Umbilical cord (tissue), 2 donors: ENCODE results near the gene SNX1. TPM values are rescaled to one million over a fixed set of nuclear protein-coding genes. Genes with fewer than 3 reads are reported as not detected.
"Not testable (repeated sequence)": the region's sequence is repeated elsewhere in the genome, so short reads cannot be mapped to it uniquely, and the experiment has no call there.

Experiments
- DNase-seq: peaks from one replicate; pipeline ENCODE4 v3.0.0-alpha.2; 2015; ENCODE audit warnings: low spot score
- total RNA-seq: library from RNA; depleted of rRNA; stranded (reverse); fragments of >200 nt; gene quantifications from one replicate; pipeline ENCODE4 v1.2.3, GENCODE V29; 2014; ENCODE audit warnings: low replicate concordance; ENCODE audit not compliant: insufficient read depth

The SNX1 gene, protein sequence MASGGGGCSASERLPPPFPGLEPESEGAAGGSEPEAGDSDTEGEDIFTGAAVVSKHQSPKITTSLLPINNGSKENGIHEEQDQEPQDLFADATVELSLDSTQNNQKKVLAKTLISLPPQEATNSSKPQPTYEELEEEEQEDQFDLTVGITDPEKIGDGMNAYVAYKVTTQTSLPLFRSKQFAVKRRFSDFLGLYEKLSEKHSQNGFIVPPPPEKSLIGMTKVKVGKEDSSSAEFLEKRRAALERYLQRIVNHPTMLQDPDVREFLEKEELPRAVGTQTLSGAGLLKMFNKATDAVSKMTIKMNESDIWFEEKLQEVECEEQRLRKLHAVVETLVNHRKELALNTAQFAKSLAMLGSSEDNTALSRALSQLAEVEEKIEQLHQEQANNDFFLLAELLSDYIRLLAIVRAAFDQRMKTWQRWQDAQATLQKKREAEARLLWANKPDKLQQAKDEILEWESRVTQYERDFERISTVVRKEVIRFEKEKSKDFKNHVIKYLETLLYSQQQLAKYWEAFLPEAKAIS
- 45.0 TPM for total RNA-seq

DNA sequence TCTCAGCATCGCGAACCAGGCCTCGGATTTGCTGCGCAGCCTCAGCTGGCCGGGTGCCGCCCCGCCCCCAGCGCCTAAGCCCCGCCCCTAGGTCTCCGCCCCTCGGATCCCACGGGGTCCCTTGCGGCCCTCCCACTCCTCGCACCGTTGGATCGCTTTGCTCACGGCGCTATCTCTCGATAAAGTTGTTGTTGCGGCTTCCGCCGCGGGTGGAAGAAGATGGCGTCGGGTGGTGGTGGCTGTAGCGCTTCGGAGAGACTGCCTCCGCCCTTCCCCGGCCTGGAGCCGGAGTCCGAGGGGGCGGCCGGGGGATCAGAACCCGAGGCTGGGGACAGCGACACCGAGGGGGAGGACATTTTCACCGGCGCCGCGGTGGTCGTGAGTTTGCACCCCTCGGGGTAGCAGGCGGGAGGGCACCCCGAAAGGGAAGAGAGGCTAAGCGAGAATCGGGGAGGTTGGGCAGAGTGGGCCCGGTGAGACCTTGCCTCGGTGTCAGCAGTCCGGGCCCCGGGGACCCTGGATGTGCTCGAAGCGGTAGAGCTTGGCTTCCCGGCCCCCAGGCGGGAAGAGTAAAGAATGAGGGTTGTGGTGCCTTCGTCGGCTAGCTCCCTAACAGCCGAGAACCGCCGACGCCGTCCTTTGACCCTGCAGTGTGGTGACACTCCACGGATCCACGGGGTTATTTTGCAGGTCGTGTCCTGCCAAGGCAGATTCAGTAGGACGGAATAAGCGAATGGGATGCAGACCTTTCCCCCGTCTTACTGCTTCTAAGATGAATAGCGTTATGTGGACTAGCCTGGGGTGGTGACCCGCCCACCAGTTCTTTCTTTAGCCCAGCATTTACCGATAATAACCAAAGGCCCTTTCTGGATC, at the start of gene SNX1:
SNX1 (plus strand) TSS at position 188 of the 873 bp plus-strand sequence; CDS start at position 220, 32 bp downstream.
- DNase-seq, result peak; percentile 98

DNA sequence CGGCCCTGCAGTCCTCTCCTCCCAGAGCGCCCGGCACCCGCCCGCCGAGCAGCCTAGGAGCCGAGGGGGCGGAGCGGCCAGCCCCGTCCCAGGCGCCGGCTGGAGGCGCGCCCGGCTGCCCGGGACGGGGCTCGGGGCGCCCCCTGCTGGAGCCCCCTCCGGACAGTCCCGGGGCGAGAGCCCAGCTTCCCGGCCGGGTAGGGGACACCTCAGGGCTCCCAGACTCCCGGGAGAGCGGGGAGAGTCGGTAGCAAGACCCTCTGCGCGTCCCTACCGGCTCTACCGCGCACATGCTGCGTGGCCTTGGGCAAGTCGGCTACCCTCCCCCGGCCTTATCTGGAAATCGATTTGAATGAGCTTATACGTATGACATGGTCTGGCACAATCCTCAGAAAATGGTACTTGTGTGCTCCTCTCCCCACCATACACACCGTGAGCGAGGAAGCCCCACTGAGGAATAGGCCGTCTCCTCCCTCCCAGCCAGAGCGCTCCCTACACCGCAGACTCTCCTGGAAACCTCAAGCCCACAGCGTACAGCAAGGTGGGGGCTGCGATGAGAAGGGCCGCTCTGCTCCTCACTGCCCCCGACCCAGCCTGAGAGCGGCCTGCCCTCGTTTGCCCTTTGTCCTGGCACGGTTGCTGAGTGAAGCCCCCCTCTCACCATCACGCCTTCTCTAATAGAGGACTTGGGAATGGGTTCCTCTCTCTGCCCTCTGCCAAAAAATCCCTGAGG, 49.2 kb upstream of the SNX1 start, which contains the start of gene DAPK2:
DAPK2 (minus strand) TSS at position 65 of the 733 bp plus-strand sequence. CDS start 6,224 bp downstream, outside the sequence.
- DNase-seq, result peak; percentile 62

DNA sequence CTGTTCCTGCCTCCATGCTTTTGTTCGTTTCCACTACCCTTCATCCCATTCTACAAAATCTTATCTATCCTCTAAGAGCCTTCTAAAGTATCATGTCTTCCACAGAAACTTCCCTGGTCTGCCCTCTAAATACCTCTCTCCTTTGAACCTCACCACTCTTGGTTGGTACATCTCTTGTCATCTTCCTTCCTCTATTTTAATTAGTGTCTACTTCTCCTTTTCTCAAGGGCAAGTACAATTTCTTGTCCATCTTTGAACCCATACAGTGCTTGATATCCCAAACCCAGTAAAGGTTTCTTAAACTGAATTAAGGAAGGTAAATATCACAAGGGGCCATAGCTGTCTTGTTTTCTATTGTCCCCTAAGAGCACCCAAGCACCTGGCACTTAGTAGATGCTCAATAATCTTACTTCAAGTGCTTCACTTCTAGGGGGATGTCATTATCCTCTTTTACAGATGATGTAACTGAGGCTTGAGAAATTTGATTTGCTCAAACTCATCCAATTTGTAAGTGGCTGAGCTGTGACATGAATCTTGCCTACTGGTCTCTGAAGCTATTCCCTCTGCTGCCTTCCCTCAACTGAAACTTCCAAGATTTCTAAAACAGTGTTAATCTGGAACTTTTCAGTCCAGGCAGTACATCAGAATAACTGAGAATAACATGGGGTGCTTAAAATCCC, 46.9 kb upstream of the SNX1 start:
- no peak for DNase-seq

DNA sequence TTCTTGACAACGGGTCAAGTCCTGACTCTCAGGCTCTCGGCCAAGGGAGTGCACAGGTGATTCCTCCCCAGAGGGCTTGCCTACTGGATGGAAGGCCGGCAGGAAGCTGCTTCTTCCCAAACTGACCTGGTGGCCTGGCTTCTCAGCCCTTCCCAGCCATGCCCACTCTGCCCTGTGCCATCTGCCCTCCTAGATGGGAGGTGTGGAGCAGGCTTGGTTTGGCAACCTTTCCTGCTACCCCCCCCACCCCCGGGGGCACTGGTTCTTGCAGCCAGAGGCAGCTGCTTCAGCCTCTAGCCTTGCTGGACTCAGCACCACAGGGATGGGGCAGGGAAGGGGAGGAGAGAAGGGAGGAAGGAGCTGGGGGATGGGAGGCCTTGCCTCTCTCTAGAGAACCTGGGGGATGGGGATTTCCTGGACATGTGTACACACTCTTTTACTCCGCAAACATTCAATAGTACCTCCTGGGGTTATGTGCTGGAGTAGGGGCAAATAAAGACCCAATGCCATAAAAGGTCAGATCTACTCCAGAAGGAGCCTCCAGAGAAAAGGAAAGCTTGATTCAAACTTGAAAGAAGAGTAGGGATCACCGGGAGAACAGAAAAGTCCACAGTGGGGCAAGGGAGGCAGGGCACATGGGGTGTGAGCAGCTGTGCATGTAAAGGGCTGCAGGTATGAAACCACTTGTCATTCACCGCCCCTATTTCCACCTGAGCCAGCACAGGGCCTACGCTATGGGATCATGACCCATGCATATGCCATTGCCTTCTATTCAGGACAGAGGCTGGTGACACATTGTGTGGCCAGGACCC, 45.3 kb upstream of the SNX1 start:
- no peak for DNase-seq

DNA sequence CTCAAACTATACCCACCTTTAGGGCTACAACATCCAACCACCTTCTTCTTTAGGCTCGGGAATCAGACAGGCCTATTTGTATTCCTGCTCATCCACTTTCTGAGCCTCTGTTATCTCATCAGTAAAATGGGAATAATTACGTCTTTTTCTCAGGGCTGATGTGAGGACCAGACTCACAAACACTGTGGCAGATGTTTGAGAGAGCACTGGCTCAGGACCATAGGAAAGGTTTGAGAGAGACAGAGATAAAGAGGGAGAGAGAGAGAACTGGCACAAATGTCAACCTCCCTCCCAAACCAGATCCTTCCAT, 44.7 kb upstream of the SNX1 start:
- DNase-seq, result no peak

DNA sequence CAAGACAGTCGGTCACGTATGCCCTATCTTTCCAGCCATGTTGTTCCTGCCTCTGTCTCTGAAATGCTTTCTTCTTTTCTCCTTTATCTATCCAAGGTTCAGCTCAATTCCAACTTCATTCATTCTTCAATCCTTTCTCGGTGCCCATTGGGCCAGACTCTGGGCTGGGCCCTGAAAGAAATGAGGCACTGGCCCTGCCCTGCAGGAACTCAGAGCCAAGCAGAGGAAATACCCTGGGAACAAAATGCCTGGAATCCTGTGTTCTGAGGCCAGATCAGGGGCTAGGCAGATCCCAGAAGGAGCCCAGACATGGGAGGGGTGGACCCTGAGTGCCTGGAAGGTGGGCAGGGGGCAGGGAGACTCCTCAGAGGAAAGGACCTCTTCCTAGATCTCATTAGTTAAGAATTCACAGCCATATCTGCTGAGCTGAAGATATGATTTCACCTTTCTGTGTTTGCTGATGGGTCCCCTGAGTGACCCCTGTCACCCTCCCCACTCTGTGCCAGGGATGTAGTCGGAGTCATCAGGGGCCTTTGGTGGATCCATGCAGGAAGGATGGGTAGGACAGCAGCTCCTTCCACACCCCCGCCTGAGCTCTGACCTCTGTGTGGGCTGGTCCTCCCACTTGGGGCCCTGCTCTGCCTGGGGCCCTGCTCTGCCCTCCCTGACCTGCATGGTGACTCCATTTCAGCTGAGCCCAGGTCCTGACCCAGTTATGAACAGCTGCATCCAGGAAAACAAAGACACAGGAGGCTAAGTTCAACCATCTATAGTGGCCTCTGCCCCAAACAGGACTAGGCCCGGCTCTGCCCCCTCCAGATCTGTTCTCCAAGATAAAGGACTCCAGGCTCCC, 44.1 kb upstream of the SNX1 start:
- DNase-seq, result no peak

DNA sequence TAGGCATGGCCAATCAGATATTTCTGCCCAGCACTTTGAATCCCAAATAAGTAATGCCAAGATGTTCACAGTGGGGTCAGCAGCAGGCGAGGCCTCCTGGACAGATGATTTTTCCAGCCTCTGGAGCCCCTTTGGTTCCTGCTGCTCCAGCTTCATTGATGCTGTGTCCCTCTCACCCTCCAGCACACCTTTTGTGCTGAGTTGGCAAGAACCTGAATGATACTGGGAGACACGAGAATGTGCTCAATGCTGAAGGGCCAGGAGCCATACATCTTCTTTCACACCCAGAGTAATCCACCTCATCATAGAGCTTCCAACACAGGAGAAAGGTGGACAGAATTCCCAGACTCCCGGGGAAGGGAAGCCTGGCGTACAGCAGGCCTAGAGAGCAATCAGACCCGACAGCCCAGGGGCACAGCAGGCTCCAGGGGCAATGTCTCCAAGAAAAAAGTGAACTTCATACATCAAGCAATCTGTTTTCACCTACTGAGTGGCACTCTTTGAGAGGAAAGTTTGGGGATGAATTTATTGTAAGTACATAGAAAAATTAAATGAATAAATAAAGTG, 42.8 kb upstream of the SNX1 start:
- DNase-seq, result no peak

DNA sequence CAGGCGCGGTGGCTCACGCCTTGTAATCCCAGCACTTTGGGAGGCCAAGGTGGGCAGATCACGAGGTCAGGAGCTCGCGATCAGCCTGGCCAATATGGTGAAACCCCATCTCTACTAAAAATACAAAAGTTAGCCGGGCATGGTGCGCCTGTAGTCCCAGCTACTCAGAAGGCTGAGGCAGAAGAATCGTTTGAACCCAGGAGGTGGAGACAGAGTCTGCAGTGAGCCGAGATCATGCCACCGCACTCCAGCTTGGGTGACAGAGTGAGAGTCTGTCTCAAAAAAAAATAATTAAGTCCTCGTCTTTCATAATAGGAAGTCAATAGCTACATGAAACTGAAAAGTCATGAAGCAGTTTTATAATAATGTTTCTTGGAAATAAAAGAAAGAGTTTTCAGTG, 42.1 kb upstream of the SNX1 start:
- not testable (repeated sequence) for DNase-seq

DNA sequence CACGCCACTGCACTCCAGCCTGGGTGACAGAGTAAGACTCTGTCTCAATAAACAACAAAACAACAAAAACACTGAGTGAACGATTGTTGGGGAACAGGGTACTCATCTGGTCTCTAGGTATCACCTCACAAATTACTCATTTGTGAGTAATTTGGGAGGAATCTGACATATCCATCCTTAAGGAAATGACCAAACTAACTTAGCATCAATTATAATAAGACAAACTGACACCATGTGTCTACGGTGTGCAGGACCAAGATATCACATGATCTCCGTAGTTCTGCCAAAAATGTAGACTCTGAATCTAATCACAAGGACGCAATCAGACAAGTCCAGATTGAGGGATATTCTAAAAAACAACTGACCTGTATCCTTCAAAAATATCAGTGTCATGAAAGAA, 37.5 kb upstream of the SNX1 start:
- no peak for DNase-seq

DNA sequence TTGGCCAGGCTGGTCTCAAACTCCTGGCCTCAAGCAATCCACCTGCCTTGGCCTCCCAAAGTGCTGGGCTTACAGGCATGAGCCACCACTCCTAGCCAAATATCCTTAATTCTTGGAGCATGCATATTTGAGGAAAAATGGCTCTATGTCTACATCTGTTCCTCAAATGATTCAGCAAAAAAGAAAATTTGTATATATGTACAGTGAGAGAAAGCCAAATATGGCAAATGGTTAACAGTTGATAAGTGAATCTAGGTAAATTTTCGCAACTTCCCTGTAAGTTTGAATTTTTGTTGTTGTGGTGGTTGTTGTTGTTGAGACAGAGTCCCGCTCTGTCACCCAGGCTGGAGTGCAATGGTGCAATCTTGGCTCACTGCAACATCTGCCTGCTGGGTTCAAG, 36.7 kb upstream of the SNX1 start:
- DNase-seq, result not testable (repeated sequence)

DNA sequence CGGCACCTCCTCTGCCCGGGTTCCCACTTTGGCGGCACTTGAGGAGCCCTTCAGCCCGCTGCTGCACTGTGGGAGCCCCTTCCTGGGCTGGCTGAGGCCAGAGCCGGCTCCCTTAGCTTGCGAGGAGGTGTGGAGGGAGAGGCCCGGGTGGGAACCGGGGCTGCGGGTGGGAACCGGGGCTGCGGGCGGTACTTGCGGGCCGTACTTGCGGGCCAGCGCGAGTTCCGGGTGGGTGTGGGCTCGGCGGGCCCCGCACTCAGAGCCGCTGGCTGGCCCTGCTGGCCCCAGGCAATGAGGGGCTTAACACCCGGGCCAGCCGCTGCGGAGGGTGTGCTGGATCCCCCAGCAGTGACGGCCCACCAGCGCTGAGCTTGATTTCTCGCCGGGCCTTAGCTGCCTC, 35.1 kb upstream of the SNX1 start:
- DNase-seq, result no peak

DNA sequence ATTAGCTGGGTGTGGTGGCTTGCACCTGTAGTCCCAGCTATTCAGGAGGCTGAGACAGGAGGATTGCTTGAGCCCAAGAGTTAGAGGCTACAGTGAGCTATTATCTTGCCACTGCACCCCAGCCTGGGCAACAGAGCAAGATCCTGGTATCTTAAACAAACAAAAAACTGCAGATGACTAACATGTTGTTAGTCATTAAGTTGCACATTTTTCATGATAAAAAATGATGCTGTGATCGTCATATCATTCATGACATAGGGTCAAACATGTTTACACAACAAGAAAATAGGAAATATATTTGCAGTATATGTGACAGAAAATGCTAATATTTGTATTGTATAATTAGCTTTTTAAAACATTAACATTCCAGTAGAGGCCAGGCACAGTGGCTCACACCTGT, 29.3 kb upstream of the SNX1 start:
- DNase-seq, result no peak

DNA sequence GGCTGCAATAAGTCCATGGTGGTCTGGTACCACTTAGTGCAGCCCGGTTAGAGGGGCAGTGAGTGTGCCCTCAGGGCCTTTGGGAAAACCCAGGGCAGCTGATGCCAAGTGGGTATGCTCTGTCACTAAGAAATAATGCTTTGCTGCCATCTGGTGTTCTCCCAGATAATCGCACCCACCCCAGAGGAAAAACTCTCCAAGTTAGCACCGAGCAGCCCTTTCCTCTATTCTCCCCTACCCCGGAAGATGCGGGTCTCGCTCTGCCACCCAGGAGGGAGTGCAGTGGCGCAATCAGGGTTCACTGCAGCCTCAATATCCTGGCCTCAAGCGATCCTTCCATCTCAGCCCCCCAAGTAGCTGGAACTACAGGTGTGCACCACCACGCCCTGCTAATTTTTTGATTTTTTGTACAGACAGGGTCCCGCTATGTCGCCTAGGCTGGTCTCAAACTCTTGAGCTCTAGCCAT, 28.2 kb upstream of the SNX1 start:
- peak; percentile 64 for DNase-seq

DNA sequence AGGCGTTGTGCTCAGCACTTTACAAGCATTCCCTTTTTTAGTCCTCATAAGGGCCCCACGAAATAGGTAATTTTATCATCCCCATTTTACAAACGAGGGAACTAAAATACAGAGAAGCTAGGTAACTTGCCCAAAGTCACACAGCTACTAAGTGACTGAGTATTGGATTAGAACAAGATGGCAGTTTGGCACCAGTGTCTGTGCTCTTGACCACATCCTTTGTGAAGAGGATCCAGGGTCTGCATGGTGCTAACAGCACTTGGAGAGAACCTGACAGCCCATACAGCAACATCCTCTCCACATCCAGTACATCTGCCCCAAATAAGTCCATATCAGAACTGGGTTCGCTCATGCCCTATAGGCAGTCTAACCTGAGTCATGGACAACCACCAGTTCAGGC, 27.6 kb upstream of the SNX1 start:
- no peak for DNase-seq

DNA sequence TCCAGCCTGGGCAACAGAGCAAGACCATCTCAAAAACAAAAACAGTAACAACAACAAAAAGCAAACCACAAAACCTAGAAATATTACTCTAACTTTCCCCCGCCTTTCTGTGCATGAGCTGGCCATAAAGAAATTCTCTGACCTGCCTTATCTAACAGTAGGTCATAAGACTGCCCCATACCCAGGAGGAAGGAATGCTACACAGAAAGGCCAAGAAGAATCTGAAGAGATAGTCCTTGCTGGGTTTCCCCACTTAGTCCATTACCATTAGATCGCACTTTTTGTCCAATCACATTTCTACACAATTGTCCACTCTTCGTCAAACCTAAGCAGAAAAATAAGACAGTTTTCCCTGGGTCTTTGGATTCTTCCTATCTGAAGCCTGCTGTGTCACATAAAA, 25.7 kb upstream of the SNX1 start:
- DNase-seq, result no peak

DNA sequence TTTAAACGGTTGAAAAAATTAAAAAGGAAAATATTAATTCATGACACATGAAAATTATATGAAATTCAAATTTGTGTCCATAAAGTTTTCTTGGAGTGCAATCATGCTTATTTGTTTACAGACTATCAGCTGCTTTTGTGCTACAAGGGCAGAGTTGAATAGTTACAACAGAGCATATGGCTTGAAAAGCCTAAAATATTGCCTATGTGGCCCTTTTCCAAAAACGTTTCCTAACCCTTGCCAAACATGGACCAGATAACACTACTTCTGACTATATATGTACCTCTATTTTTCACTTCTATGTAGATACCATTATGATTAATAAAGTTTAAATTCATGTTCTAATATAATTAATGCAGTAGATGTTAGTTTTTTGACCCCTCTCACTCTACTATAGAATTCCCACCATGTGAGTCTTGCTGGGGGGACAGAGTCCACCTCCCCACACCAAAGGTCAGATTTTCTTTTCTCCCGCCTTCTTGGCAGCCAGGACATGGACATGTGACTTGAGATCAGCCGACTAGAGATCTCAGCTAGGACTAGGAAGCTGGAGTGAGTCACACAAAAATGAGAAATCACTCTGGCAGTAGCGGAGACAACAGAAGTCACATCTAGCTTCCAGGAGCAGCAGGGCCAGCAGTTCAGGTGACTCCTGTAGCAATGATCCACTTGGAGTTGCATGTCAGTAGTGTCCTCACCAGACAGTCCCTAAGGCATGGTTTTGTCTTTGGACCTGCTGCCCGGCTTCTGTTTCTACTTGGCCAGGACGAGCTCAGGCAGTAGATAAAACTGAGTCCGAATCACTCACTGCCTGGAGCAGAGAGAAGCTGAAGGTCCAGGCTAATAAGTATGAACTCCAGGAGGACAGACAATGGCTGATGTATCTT, 24.6 kb upstream of the SNX1 start:
- peak; percentile 34 for DNase-seq

DNA sequence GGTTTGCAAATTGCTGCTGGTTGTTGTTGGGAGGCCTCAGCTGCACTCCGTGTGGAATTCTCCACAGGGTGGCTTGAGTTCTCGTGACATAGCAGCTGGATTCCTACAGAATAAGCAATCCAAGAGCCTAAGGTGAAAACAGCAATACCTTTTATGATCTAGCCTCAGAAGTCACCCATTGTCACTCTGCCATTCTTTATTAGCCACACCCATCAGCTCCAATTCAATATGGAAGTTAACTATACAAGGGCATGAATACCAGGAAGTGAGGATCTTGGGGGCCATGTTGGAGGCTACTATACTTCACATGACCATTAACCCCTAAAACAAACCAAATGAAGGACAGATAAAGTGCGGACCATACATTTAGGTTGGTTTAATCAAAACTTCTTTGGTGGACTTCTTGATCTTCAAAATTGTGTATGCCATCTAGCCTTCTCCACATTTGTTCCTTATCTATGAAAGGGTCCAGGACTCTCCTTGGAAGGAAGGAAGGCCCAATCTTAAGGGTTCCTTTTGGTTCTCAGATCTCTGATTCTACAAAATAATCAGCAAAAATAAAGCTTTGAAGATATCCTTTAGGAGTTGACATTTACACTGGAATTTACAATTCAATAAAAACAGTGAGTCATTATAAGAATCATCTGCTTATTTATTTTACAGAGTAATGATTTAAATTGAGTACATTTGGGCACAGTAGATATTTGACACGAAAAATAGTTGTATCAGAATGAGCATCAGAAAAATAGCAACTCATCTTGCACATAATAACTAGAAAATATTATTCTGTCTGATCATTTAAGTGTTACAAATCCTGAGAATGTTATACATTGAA, 23.6 kb upstream of the SNX1 start:
- DNase-seq, result no peak
